ENCODE measurements around the gene STOML3. TPM values are rescaled to one million over a fixed set of nuclear protein-coding genes. Genes with fewer than 3 reads are reported as not detected.

The STOML3 gene
- not detected in 2 replicates for total RNA-seq (2014; rRNA removed; shearing (Covaris generic))

GRCh38 chr13:38990693-38991092 is at the start of gene STOML3:
STOML3 (minus strand) TSS chr13:38990831; CDS start chr13:38990721, 110 bp downstream.
- H3K27me3 ChIP-seq (replicated peaks): no peaks in the 10 kb centered on the region
- no peak within 1 kb of the TSS for H3K27ac ChIP-seq
- H3K36me3 ChIP-seq: no peaks in the 10 kb centered on the region
- H3K4me3 ChIP-seq: no peak within 1 kb of the TSS
- DNase-seq (ENCODE audit: low read depth in 1 of 2, low spot score in 2 of 2): no peak
- no peaks in the 10 kb centered on the region for H3K9me3 ChIP-seq (replicated peaks)
- no peaks in the 10 kb centered on the region for H3K4me1 ChIP-seq (replicated peaks)

- Histone ChIP-seq H3K4me3 (no peak overlapping the region), H3K27me3 (replicated peaks) (no peaks in the 10 kb centered on the region), H3K36me3 (no peaks in the 10 kb centered on the region), H3K27ac (no peak overlapping the region), H3K9me3 (replicated peaks) (no peaks in the 10 kb centered on the region), H3K4me1 (replicated peaks) (peaks cover 7% of the 10 kb centered on the region; the same call in 1 of the 2 replicates)
- no peak for DNase-seq (ENCODE audit: low read depth in 1 of 2, low spot score in 2 of 2)
Observed at GRCh38 chr13:39040206-39040605, 49.6 kb upstream of the STOML3 start.

- H3K27me3 ChIP-seq (replicated peaks): no peaks in the 10 kb centered on the region
- H3K9me3 ChIP-seq (replicated peaks): no peaks in the 10 kb centered on the region
- no peak for DNase-seq (ENCODE audit: low read depth in 1 of 2, low spot score in 2 of 2)
- no peak overlapping the region for H3K27ac ChIP-seq
- H3K36me3 ChIP-seq: no peaks in the 10 kb centered on the region
- peaks cover 7% of the 10 kb centered on the region; the same call in 1 of the 2 replicates for H3K4me1 ChIP-seq (replicated peaks)
- H3K4me3 ChIP-seq: peak overlapping the region; percentile 81
Observed at GRCh38 chr13:39039041-39039440, 48.4 kb upstream of the STOML3 start.

- H3K9me3 ChIP-seq (replicated peaks): no peaks in the 10 kb centered on the region
- peak overlapping the region; percentile 42; the same call in 1 of the 2 replicates for H3K27ac ChIP-seq
- DNase-seq (ENCODE audit: low read depth in 1 of 2, low spot score in 2 of 2): no peak
- peak overlapping the region; percentile 81 for H3K4me3 ChIP-seq
- peaks cover 7% of the 10 kb centered on the region; the same call in 1 of the 2 replicates for H3K4me1 ChIP-seq (replicated peaks)
- H3K27me3 ChIP-seq (replicated peaks): no peaks in the 10 kb centered on the region
- H3K36me3 ChIP-seq: no peaks in the 10 kb centered on the region
Observed at GRCh38 chr13:39038569-39039030, 48.0 kb upstream of the STOML3 start.

- Histone ChIP-seq H3K36me3 (no peaks in the 10 kb centered on the region), H3K27me3 (replicated peaks) (no peaks in the 10 kb centered on the region), H3K9me3 (replicated peaks) (no peaks in the 10 kb centered on the region), H3K4me3 (peak within 1 kb of the TSS; percentile 81), H3K27ac (peak within 1 kb of the TSS; percentile 42), H3K4me1 (replicated peaks) (peaks cover 7% of the 10 kb centered on the region; the same call in 1 of the 2 replicates)
- peak; percentile 85 to 95 for DNase-seq (ENCODE audit: low read depth in 1 of 2, low spot score in 2 of 2)
Observed at GRCh38 chr13:39037880-39038568, 47.4 kb upstream of the STOML3 start, which contains the start of the genes NHLRC3 and PROSER1. NHLRC3 (plus strand) TSS chr13:39038456; CDS start chr13:39038640, 184 bp downstream. PROSER1 (minus strand) TSS chr13:39038089; CDS start chr13:39037242, 847 bp downstream.

GRCh38 chr13:39037410-39037879 is 46.8 kb upstream of the STOML3 start:
- Histone ChIP-seq H3K4me1 (replicated peaks) (peaks cover 7% of the 10 kb centered on the region; the same call in 1 of the 2 replicates), H3K36me3 (no peaks in the 10 kb centered on the region), H3K27me3 (replicated peaks) (no peaks in the 10 kb centered on the region), H3K9me3 (replicated peaks) (no peaks in the 10 kb centered on the region), H3K27ac (peak overlapping the region; percentile 42), H3K4me3 (peak overlapping the region; percentile 81)
- DNase-seq (ENCODE audit: low read depth in 1 of 2, low spot score in 2 of 2): no peak

- no peaks in the 10 kb centered on the region for H3K9me3 ChIP-seq (replicated peaks)
- DNase-seq (ENCODE audit: low read depth in 1 of 2, low spot score in 2 of 2): no peak
- peak overlapping the region; percentile 81 for H3K4me3 ChIP-seq
- peaks cover 7% of the 10 kb centered on the region; the same call in 1 of the 2 replicates for H3K4me1 ChIP-seq (replicated peaks)
- H3K36me3 ChIP-seq: no peaks in the 10 kb centered on the region
- H3K27ac ChIP-seq: no peak overlapping the region
- no peaks in the 10 kb centered on the region for H3K27me3 ChIP-seq (replicated peaks)
Observed at GRCh38 chr13:39036212-39036611, 45.6 kb upstream of the STOML3 start.

GRCh38 chr13:39035799-39036198 is 45.2 kb upstream of the STOML3 start:
- H3K9me3 ChIP-seq (replicated peaks): no peaks in the 10 kb centered on the region
- H3K4me1 ChIP-seq (replicated peaks): peaks cover 7% of the 10 kb centered on the region; the same call in 1 of the 2 replicates
- H3K36me3 ChIP-seq: no peaks in the 10 kb centered on the region; the same call in 1 of the 2 replicates
- no peak overlapping the region for H3K27ac ChIP-seq
- no peak for DNase-seq (ENCODE audit: low read depth in 1 of 2, low spot score in 2 of 2)
- peak overlapping the region; percentile 81 for H3K4me3 ChIP-seq
- no peaks in the 10 kb centered on the region for H3K27me3 ChIP-seq (replicated peaks)

GRCh38 chr13:39035204-39035603 is 44.6 kb upstream of the STOML3 start:
- Histone ChIP-seq H3K36me3 (no peaks in the 10 kb centered on the region; the same call in 1 of the 2 replicates), H3K4me3 (no peak overlapping the region), H3K27me3 (replicated peaks) (no peaks in the 10 kb centered on the region), H3K27ac (no peak overlapping the region), H3K4me1 (replicated peaks) (peaks cover 7% of the 10 kb centered on the region; the same call in 1 of the 2 replicates), H3K9me3 (replicated peaks) (no peaks in the 10 kb centered on the region)
- DNase-seq (ENCODE audit: low read depth in 1 of 2, low spot score in 2 of 2): no peak

- peaks cover 6% of the 10 kb centered on the region; the same call in 1 of the 2 replicates for H3K4me1 ChIP-seq (replicated peaks)
- H3K4me3 ChIP-seq: no peak overlapping the region
- H3K27ac ChIP-seq: no peak overlapping the region
- H3K36me3 ChIP-seq: no peaks in the 10 kb centered on the region; the same call in 1 of the 2 replicates
- H3K9me3 ChIP-seq (replicated peaks): no peaks in the 10 kb centered on the region
- no peak for DNase-seq (ENCODE audit: low read depth in 1 of 2, low spot score in 2 of 2)
- H3K27me3 ChIP-seq (replicated peaks): no peaks in the 10 kb centered on the region
Observed at GRCh38 chr13:39034085-39034484, 43.5 kb upstream of the STOML3 start.

GRCh38 chr13:39032150-39032549 is 41.5 kb upstream of the STOML3 start:
- no peak for DNase-seq (ENCODE audit: low read depth in 1 of 2, low spot score in 2 of 2)
- Histone ChIP-seq H3K27me3 (replicated peaks) (no peaks in the 10 kb centered on the region), H3K4me3 (no peak overlapping the region), H3K36me3 (peaks cover 11% of the 10 kb centered on the region), H3K27ac (no peak overlapping the region), H3K4me1 (replicated peaks) (0 out of 2 replicates have a peak, but pooled peaks cover 4% of the 10 kb centered on the region), H3K9me3 (replicated peaks) (no peaks in the 10 kb centered on the region)

- peaks cover 63% of the 10 kb centered on the region for H3K36me3 ChIP-seq
- no peaks in the 10 kb centered on the region for H3K4me1 ChIP-seq (replicated peaks)
- H3K27me3 ChIP-seq (replicated peaks): no peaks in the 10 kb centered on the region
- H3K4me3 ChIP-seq: no peak overlapping the region
- no peak for DNase-seq (ENCODE audit: low read depth in 1 of 2, low spot score in 2 of 2)
- H3K9me3 ChIP-seq (replicated peaks): no peaks in the 10 kb centered on the region
- no peak overlapping the region for H3K27ac ChIP-seq
Observed at GRCh38 chr13:39025433-39025839, 34.8 kb upstream of the STOML3 start.

GRCh38 chr13:39023761-39024160 is 33.1 kb upstream of the STOML3 start:
- H3K27me3 ChIP-seq (replicated peaks): no peaks in the 10 kb centered on the region
- H3K4me3 ChIP-seq: no peak overlapping the region
- H3K36me3 ChIP-seq: peaks cover 63% of the 10 kb centered on the region
- no peaks in the 10 kb centered on the region for H3K4me1 ChIP-seq (replicated peaks)
- no peaks in the 10 kb centered on the region for H3K9me3 ChIP-seq (replicated peaks)
- no peak for DNase-seq (ENCODE audit: low read depth in 1 of 2, low spot score in 2 of 2)
- H3K27ac ChIP-seq: no peak overlapping the region

GRCh38 chr13:39023316-39023715 is 32.7 kb upstream of the STOML3 start:
- DNase-seq (ENCODE audit: low read depth in 1 of 2, low spot score in 2 of 2): no peak
- Histone ChIP-seq H3K36me3 (peaks cover 63% of the 10 kb centered on the region), H3K4me1 (replicated peaks) (no peaks in the 10 kb centered on the region), H3K9me3 (replicated peaks) (no peaks in the 10 kb centered on the region), H3K4me3 (no peak overlapping the region), H3K27me3 (replicated peaks) (no peaks in the 10 kb centered on the region), H3K27ac (no peak overlapping the region)

Data from SJSA1 (cell line).